Activated naive CD8-positive, alpha-beta T cell treated with anti-CD3 and anti-CD28 coated beads for 36 hours (primary cell): Measurements from ENCODE around the gene CEBPB. TPM values are rescaled to one million over a fixed set of nuclear protein-coding genes. Genes with fewer than 3 reads are reported as not detected.
"Not testable (repeated sequence)": the region's sequence is repeated elsewhere in the genome, so short reads cannot be mapped to it uniquely, and the experiment has no call there.

Experiments
- DNase-seq: peaks from one replicate; pipeline ENCODE4 v3.0.0; 2021
- H3K27ac Mint-ChIP-seq: one replicate; pipeline ENCODE4 v1.8.0; 2022; ENCODE audit warnings: mild to moderate bottlenecking, moderate library complexity, mixed read lengths
- H3K27me3 Mint-ChIP-seq: one replicate; pipeline ENCODE4 v1.8.0; 2022; ENCODE audit warnings: mild to moderate bottlenecking, mixed read lengths
- H3K36me3 Mint-ChIP-seq: one replicate; pipeline ENCODE4 v1.8.0; 2021; ENCODE audit warnings: mild to moderate bottlenecking, mixed read lengths
- H3K4me1 Mint-ChIP-seq: one replicate; pipeline ENCODE4 v1.8.0; 2021; ENCODE audit warnings: mixed read lengths
- H3K4me3 Mint-ChIP-seq: one replicate; pipeline ENCODE4 v1.8.0; 2022; ENCODE audit warnings: mild to moderate bottlenecking, moderate library complexity, mixed read lengths
- H3K9me3 Mint-ChIP-seq: one replicate; pipeline ENCODE4 v1.8.0; 2022; ENCODE audit warnings: mixed read lengths
- total RNA-seq, 2 experiments: library from RNA; stranded (reverse); gene quantifications; one replicate each; pipeline ENCODE4 v1.2.3, GENCODE V29; 2021

The CEBPB gene
- total RNA-seq, 2 experiments from 2014 or later = 36.4 to 37.7 TPM

GRCh38 chr20:50208815-50209214, 18.2 kb downstream of the CEBPB start:
- H3K27me3 Mint-ChIP-seq, H3K27ac Mint-ChIP-seq, DNase-seq, H3K9me3 Mint-ChIP-seq, H3K4me1 Mint-ChIP-seq, H3K4me3 Mint-ChIP-seq, H3K36me3 Mint-ChIP-seq: not testable (repeated sequence)

GRCh38 chr20:50210066-50210619, 19.5 kb downstream of the CEBPB start:
- no peak overlapping the region for H3K4me3 Mint-ChIP-seq
- no peak overlapping the region for H3K27ac Mint-ChIP-seq
- peaks cover 7% of the 10 kb centered on the region for H3K4me1 Mint-ChIP-seq
- no peaks in the 10 kb centered on the region for H3K36me3 Mint-ChIP-seq
- H3K27me3 Mint-ChIP-seq = peaks cover 4% of the 10 kb centered on the region
- no peak for DNase-seq
- H3K9me3 Mint-ChIP-seq = no peaks in the 10 kb centered on the region

GRCh38 chr20:50211091-50211490, 20.5 kb downstream of the CEBPB start:
- no peaks in the 10 kb centered on the region for H3K36me3 Mint-ChIP-seq

GRCh38 chr20:50213531-50214106, 23.0 kb downstream of the CEBPB start:
- H3K4me1 Mint-ChIP-seq = peaks cover 7% of the 10 kb centered on the region
- DNase-seq = no peak
- H3K36me3 Mint-ChIP-seq = no peaks in the 10 kb centered on the region
- H3K4me3 Mint-ChIP-seq = no peak overlapping the region
- no peak overlapping the region for H3K27ac Mint-ChIP-seq
- no peaks in the 10 kb centered on the region for H3K9me3 Mint-ChIP-seq
- no peaks in the 10 kb centered on the region for H3K27me3 Mint-ChIP-seq

More at GRCh38 chr20:50211091-50211490, 20.5 kb downstream of the CEBPB start:
- peaks cover 4% of the 10 kb centered on the region for H3K27me3 Mint-ChIP-seq
- no peak for DNase-seq
- no peaks in the 10 kb centered on the region for H3K9me3 Mint-ChIP-seq
- no peak overlapping the region for H3K27ac Mint-ChIP-seq
- peaks cover 7% of the 10 kb centered on the region for H3K4me1 Mint-ChIP-seq
- H3K4me3 Mint-ChIP-seq = no peak overlapping the region

GRCh38 chr20:50214226-50215024, 23.8 kb downstream of the CEBPB start:
- peaks cover under 1% of the 10 kb centered on the region for H3K27me3 Mint-ChIP-seq
- DNase-seq = no peak
- H3K9me3 Mint-ChIP-seq = no peaks in the 10 kb centered on the region
- no peaks in the 10 kb centered on the region for H3K36me3 Mint-ChIP-seq
- peaks cover 7% of the 10 kb centered on the region for H3K4me1 Mint-ChIP-seq
- no peak overlapping the region for H3K27ac Mint-ChIP-seq
- H3K4me3 Mint-ChIP-seq = no peak overlapping the region

- H3K4me3 Mint-ChIP-seq = no peak overlapping the region
- H3K27ac Mint-ChIP-seq = no peak overlapping the region
- H3K4me1 Mint-ChIP-seq = peaks cover 7% of the 10 kb centered on the region
- no peak for DNase-seq
- H3K36me3 Mint-ChIP-seq = no peaks in the 10 kb centered on the region
- peaks cover 5% of the 10 kb centered on the region for H3K27me3 Mint-ChIP-seq
- no peaks in the 10 kb centered on the region for H3K9me3 Mint-ChIP-seq
Measured at GRCh38 chr20:50215101-50215690, 24.6 kb downstream of the CEBPB start.

GRCh38 chr20:50215926-50216325, 25.3 kb downstream of the CEBPB start:
- no peaks in the 10 kb centered on the region for H3K9me3 Mint-ChIP-seq
- H3K4me3 Mint-ChIP-seq = no peak overlapping the region
- no peak for DNase-seq
- H3K27ac Mint-ChIP-seq = no peak overlapping the region
- H3K4me1 Mint-ChIP-seq = peaks cover 6% of the 10 kb centered on the region
- H3K27me3 Mint-ChIP-seq = peaks cover 5% of the 10 kb centered on the region
- no peaks in the 10 kb centered on the region for H3K36me3 Mint-ChIP-seq

- no peaks in the 10 kb centered on the region for H3K9me3 Mint-ChIP-seq
- no peak for DNase-seq
- H3K36me3 Mint-ChIP-seq = no peaks in the 10 kb centered on the region
- H3K4me3 Mint-ChIP-seq = no peak overlapping the region
- H3K27ac Mint-ChIP-seq = no peak overlapping the region
- peaks cover 5% of the 10 kb centered on the region for H3K27me3 Mint-ChIP-seq
- H3K4me1 Mint-ChIP-seq = peaks cover under 1% of the 10 kb centered on the region
Measured at GRCh38 chr20:50216543-50217206, 26.0 kb downstream of the CEBPB start.

- Mint-ChIP-seq H3K4me1 (no peaks in the 10 kb centered on the region), H3K27ac (no peak overlapping the region), H3K27me3 (peaks cover 5% of the 10 kb centered on the region), H3K36me3 (no peaks in the 10 kb centered on the region), H3K4me3 (no peak overlapping the region), H3K9me3 (no peaks in the 10 kb centered on the region)
- DNase-seq = no peak
Measured at GRCh38 chr20:50217207-50217949, 26.7 kb downstream of the CEBPB start.

- no peak overlapping the region for H3K27ac Mint-ChIP-seq
- no peaks in the 10 kb centered on the region for H3K9me3 Mint-ChIP-seq
- H3K36me3 Mint-ChIP-seq = no peaks in the 10 kb centered on the region
- no peaks in the 10 kb centered on the region for H3K4me1 Mint-ChIP-seq
- no peak overlapping the region for H3K4me3 Mint-ChIP-seq
- DNase-seq = no peak
- H3K27me3 Mint-ChIP-seq = peaks cover 5% of the 10 kb centered on the region
Measured at GRCh38 chr20:50218987-50219435, 28.4 kb downstream of the CEBPB start.

GRCh38 chr20:50219600-50219999, 29.0 kb downstream of the CEBPB start:
- Mint-ChIP-seq H3K36me3 (no peaks in the 10 kb centered on the region), H3K9me3 (no peaks in the 10 kb centered on the region), H3K4me3 (no peak overlapping the region), H3K4me1 (no peaks in the 10 kb centered on the region), H3K27me3 (peaks cover 5% of the 10 kb centered on the region), H3K27ac (no peak overlapping the region)
- DNase-seq = no peak

GRCh38 chr20:50220093-50220893, 29.7 kb downstream of the CEBPB start:
- no peaks in the 10 kb centered on the region for H3K4me1 Mint-ChIP-seq
- DNase-seq = no peak
- no peaks in the 10 kb centered on the region for H3K36me3 Mint-ChIP-seq
- no peak overlapping the region for H3K4me3 Mint-ChIP-seq
- H3K9me3 Mint-ChIP-seq = no peaks in the 10 kb centered on the region
- H3K27me3 Mint-ChIP-seq = peaks cover 5% of the 10 kb centered on the region
- H3K27ac Mint-ChIP-seq = no peak overlapping the region

GRCh38 chr20:50220894-50221365, 30.3 kb downstream of the CEBPB start:
- no peaks in the 10 kb centered on the region for H3K36me3 Mint-ChIP-seq
- peaks cover 1% of the 10 kb centered on the region for H3K4me1 Mint-ChIP-seq
- H3K4me3 Mint-ChIP-seq = no peak overlapping the region
- peaks cover 5% of the 10 kb centered on the region for H3K27me3 Mint-ChIP-seq
- no peak for DNase-seq
- no peak overlapping the region for H3K27ac Mint-ChIP-seq
- no peaks in the 10 kb centered on the region for H3K9me3 Mint-ChIP-seq
